Skeletal muscle tissue (tissue), 4 donors: ENCODE measurements around the gene GARS1. TPM values are rescaled to one million over a fixed set of nuclear protein-coding genes. Genes with fewer than 3 reads are reported as not detected.
"Not testable (repeated sequence)": the region's sequence is repeated elsewhere in the genome, so short reads cannot be mapped to it uniquely, and the experiment has no call there.

Experiments
- H3K27ac ChIP-seq: one replicate; pipeline ENCODE4 v1.7.0; 2013; ENCODE audit warnings: mild to moderate bottlenecking, low read depth, low read length, inconsistent platforms
- H3K27me3 ChIP-seq, 3 donors: one replicate each; pipeline ENCODE4 v1.7.0; 2013; ENCODE audit warnings: low read length in 3 of 3; ENCODE audit not compliant: control insufficient read depth in 3 of 3, insufficient read depth in 3 of 3
- H3K36me3 ChIP-seq, 3 donors: one replicate each; pipeline ENCODE4 v1.7.0; 2013; ENCODE audit warnings: low read length in 3 of 3; ENCODE audit not compliant: control insufficient read depth in 3 of 3, insufficient read depth in 3 of 3
- H3K4me1 ChIP-seq, 3 donors: one replicate each; pipeline ENCODE4 v1.7.0; 2013; ENCODE audit warnings: low read length in 3 of 3, mild to moderate bottlenecking in 3 of 3; ENCODE audit not compliant: control insufficient read depth in 3 of 3, insufficient read depth in 3 of 3
- H3K4me3 ChIP-seq, 3 donors: one replicate each; pipeline ENCODE4 v1.7.0; 2013; ENCODE audit warnings: low read length in 3 of 3
- H3K9ac ChIP-seq, 3 donors: one replicate each; pipeline ENCODE4 v1.7.0; 2013; ENCODE audit warnings: low read length in 3 of 3, mild to moderate bottlenecking in 3 of 3, moderate library complexity in 2 of 3, low read depth in 1 of 3
- H3K9me3 ChIP-seq, 3 donors: one replicate each; pipeline ENCODE4 v1.7.0; 2013; ENCODE audit warnings: low read length in 3 of 3; ENCODE audit not compliant: control insufficient read depth in 3 of 3
- total RNA-seq: library from RNA; depleted of rRNA; stranded (reverse); fragments of >200 nt; gene quantifications from one replicate; pipeline ENCODE4 v1.2.3, GENCODE V29; 2014
- donor health status: Osteomylitis.

Gene GARS1
- total RNA-seq, 1 donor from 2014 or later = 41.2 TPM

- H3K4me3 ChIP-seq, H3K27ac ChIP-seq, H3K36me3 ChIP-seq, H3K9me3 ChIP-seq, H3K9ac ChIP-seq, H3K27me3 ChIP-seq, H3K4me1 ChIP-seq: not testable (repeated sequence)
Measured at GRCh38 chr7:30642322-30642721, 47.6 kb downstream of the GARS1 start.

- no peaks in the 10 kb centered on the region for H3K4me1 ChIP-seq
- H3K9ac ChIP-seq = no peak overlapping the region
- H3K27ac ChIP-seq = no peak overlapping the region
- H3K36me3 ChIP-seq = peaks cover 4 to 10% (median 4%) of the 10 kb centered on the region in 3 donors
- H3K4me3 ChIP-seq = no peak overlapping the region
- H3K9me3 ChIP-seq = no peaks in the 10 kb centered on the region
- H3K27me3 ChIP-seq = no peaks in the 10 kb centered on the region
Measured at GRCh38 chr7:30642789-30643188, 48.1 kb downstream of the GARS1 start.

GRCh38 chr7:30644286-30644955 is 49.7 kb downstream of the GARS1 start:
- Histone ChIP-seq H3K27me3 (no peaks in the 10 kb centered on the region), H3K4me3 (no peak overlapping the region), H3K9me3 (no peaks in the 10 kb centered on the region), H3K27ac (no peak overlapping the region), H3K9ac (no peak overlapping the region), H3K4me1 (no peaks in the 10 kb centered on the region), H3K36me3 (peaks cover 4 to 10% (median 4%) of the 10 kb centered on the region in 3 donors)

- Histone ChIP-seq H3K27me3 (no peaks in the 10 kb centered on the region), H3K36me3 (peaks cover 4 to 10% (median 4%) of the 10 kb centered on the region in 3 donors), H3K27ac (no peak overlapping the region), H3K9ac (no peak overlapping the region), H3K4me1 (no peaks in the 10 kb centered on the region), H3K9me3 (no peaks in the 10 kb centered on the region), H3K4me3 (no peak overlapping the region)
Measured at GRCh38 chr7:30645661-30646060, 51.0 kb downstream of the GARS1 start.

GRCh38 chr7:30646154-30646553 is 51.5 kb downstream of the GARS1 start:
- no peak overlapping the region for H3K4me3 ChIP-seq

GRCh38 chr7:30647589-30648364 is 53.1 kb downstream of the GARS1 start:
- Histone ChIP-seq H3K4me3 (no peak overlapping the region), H3K4me1 (no peaks in the 10 kb centered on the region), H3K9me3 (no peaks in the 10 kb centered on the region), H3K36me3 (peaks cover 3 to 10% (median 4%) of the 10 kb centered on the region in 3 donors), H3K27ac (no peak overlapping the region), H3K27me3 (no peaks in the 10 kb centered on the region), H3K9ac (no peak overlapping the region)

More at GRCh38 chr7:30646154-30646553, 51.5 kb downstream of the GARS1 start:
- Histone ChIP-seq H3K27ac (no peak overlapping the region), H3K9ac (no peak overlapping the region), H3K36me3 (peaks cover 4 to 10% (median 4%) of the 10 kb centered on the region in 3 donors), H3K4me1 (no peaks in the 10 kb centered on the region), H3K27me3 (no peaks in the 10 kb centered on the region), H3K9me3 (no peaks in the 10 kb centered on the region)

GRCh38 chr7:30648744-30649540 is 54.3 kb downstream of the GARS1 start:
- Histone ChIP-seq H3K27ac (no peak overlapping the region), H3K9ac (no peak overlapping the region), H3K9me3 (no peaks in the 10 kb centered on the region)

GRCh38 chr7:30649717-30650420 is 55.2 kb downstream of the GARS1 start:
- H3K9ac ChIP-seq = no peak overlapping the region
- H3K27me3 ChIP-seq = no peaks in the 10 kb centered on the region
- H3K9me3 ChIP-seq = no peaks in the 10 kb centered on the region
- peaks cover 0 to 10% (median 2%) of the 10 kb centered on the region in 3 donors for H3K36me3 ChIP-seq
- no peaks in the 10 kb centered on the region for H3K4me1 ChIP-seq
- H3K4me3 ChIP-seq = no peak overlapping the region
- no peak overlapping the region for H3K27ac ChIP-seq

More at GRCh38 chr7:30648744-30649540, 54.3 kb downstream of the GARS1 start:
- Histone ChIP-seq H3K27me3 (no peaks in the 10 kb centered on the region), H3K36me3 (peaks cover 2 to 10% (median 2%) of the 10 kb centered on the region in 3 donors), H3K4me3 (no peak overlapping the region), H3K4me1 (no peaks in the 10 kb centered on the region)

- H3K36me3 ChIP-seq = peaks cover 0 to 6% (median 2%) of the 10 kb centered on the region in 3 donors
- H3K27ac ChIP-seq = no peak overlapping the region
- no peaks in the 10 kb centered on the region for H3K9me3 ChIP-seq
- no peaks in the 10 kb centered on the region for H3K4me1 ChIP-seq
- no peak overlapping the region for H3K9ac ChIP-seq
- H3K27me3 ChIP-seq = no peaks in the 10 kb centered on the region
- H3K4me3 ChIP-seq = no peak overlapping the region
Measured at GRCh38 chr7:30650421-30650808, 55.7 kb downstream of the GARS1 start.
